Activated CD4-positive, alpha-beta T cell treated with anti-CD3 and anti-CD28 coated beads for 36 hours (primary cell): ENCODE measurements around the gene RPIA. TPM values are rescaled to one million over a fixed set of nuclear protein-coding genes. Genes with fewer than 3 reads are reported as not detected.

ENCODE experiments used
- ATAC-seq: fragments of 200-7000 bp; cut with Tn5 transposase; one replicate; pipeline ENCODE4 v1.10.0; 2021; ENCODE audit warnings: mild to moderate bottlenecking, moderate library complexity
- CTCF ChIA-PET: fragments of 350-600 bp; sonication (Branson Sonifier 250); formaldehyde crosslinking; loops from one replicate; lab custom pipeline; 2021; ENCODE audit warnings: antibody characterized with exemption; lab: Charles Lee
- POLR2A ChIA-PET: fragments of 350-600 bp; sonication (Branson Sonifier 250); formaldehyde crosslinking; loops from one replicate; lab custom pipeline; 2021; ENCODE audit warnings: antibody characterized with exemption, inconsistent platforms; lab: Charles Lee
- DNase-seq: peaks from one replicate; pipeline ENCODE4 v3.0.0-alpha.2; 2020
- H3K27ac Mint-ChIP-seq: one replicate; pipeline ENCODE4 v1.8.0; 2021; ENCODE audit warnings: mixed read lengths
- H3K27me3 Mint-ChIP-seq: one replicate; pipeline ENCODE4 v1.8.0; 2021; ENCODE audit warnings: mixed read lengths
- H3K36me3 Mint-ChIP-seq: one replicate; pipeline ENCODE4 v1.8.0; 2021; ENCODE audit warnings: low read depth, mixed read lengths
- H3K4me1 Mint-ChIP-seq: one replicate; pipeline ENCODE4 v1.8.0; 2021; ENCODE audit warnings: mixed read lengths
- H3K4me3 Mint-ChIP-seq: one replicate; pipeline ENCODE4 v1.8.0; 2021; ENCODE audit warnings: mild to moderate bottlenecking, moderate library complexity, mixed read lengths
- H3K9me3 Mint-ChIP-seq: one replicate; pipeline ENCODE4 v1.8.0; 2021; ENCODE audit warnings: low read depth, mixed read lengths
- intact Hi-C, 2 experiments: fragments of 100-400 bp; cut with DNase I in 1 of 2; cut with micrococcal nuclease in 1 of 2; formaldehyde crosslinking; loops; one replicate each; pipeline versions ENCODE4 v1.14.2 to v1.15.1; 2022 to 2024; cut with DNase I, micrococcal nuclease
- total RNA-seq, 2 experiments: library from RNA; stranded (reverse); gene quantifications; one replicate each; pipeline ENCODE4 v1.2.3, GENCODE V29; 2021

RPIA gene
- total RNA-seq, 2 experiments from 2014 or later, result 38.3 to 65.4 TPM

GRCh38 chr2:88709181-88709631 lies 17.7 kb downstream of the RPIA start:
- H3K4me3 Mint-ChIP-seq, result no peak overlapping the region
- H3K9me3 Mint-ChIP-seq, result peaks cover 5% of the 10 kb centered on the region
- no peak for ATAC-seq
- peaks cover 39% of the 10 kb centered on the region for H3K36me3 Mint-ChIP-seq
- ChIA-PET CTCF (interaction anchor here (0.6 kb wide), 1 partner anchor 166 kb away, joined by 4 read pairs; no protein-coding TSS in a partner anchor), POLR2A (interaction anchor here (0.7 kb wide), 1 partner anchor 17 kb away, joined by 4 read pairs; no protein-coding TSS in a partner anchor)
- H3K27me3 Mint-ChIP-seq, result no peaks in the 10 kb centered on the region
- DNase-seq, result no peak
- no peak overlapping the region for H3K27ac Mint-ChIP-seq
- no peaks in the 10 kb centered on the region for H3K4me1 Mint-ChIP-seq
- intact Hi-C loops, result no loop called here

- ChIA-PET CTCF (interaction anchor here (1.2 to 2.3 kb wide), 3 partner anchors 10 to 19 kb away, joined by 3 to 8 read pairs (median 6); no protein-coding TSS in a partner anchor), POLR2A (no interaction called here)
- Mint-ChIP-seq H3K9me3 (no peaks in the 10 kb centered on the region), H3K27ac (no peak overlapping the region), H3K36me3 (peaks cover 28% of the 10 kb centered on the region), H3K27me3 (no peaks in the 10 kb centered on the region), H3K4me1 (no peaks in the 10 kb centered on the region), H3K4me3 (no peak overlapping the region)
- no peak for ATAC-seq
- DNase-seq, result no peak
- intact Hi-C loops, result no loop called here
These were observed 19.8 kb downstream of the RPIA start for GRCh38 chr2:88711289-88711688.

- Mint-ChIP-seq H3K4me1 (no peaks in the 10 kb centered on the region), H3K27me3 (no peaks in the 10 kb centered on the region), H3K9me3 (peaks cover 2% of the 10 kb centered on the region), H3K27ac (no peak overlapping the region), H3K4me3 (no peak overlapping the region), H3K36me3 (peaks cover 27% of the 10 kb centered on the region)
- ATAC-seq (no peak), DNase-seq (no peak)
- CTCF ChIA-PET, result interaction anchor here (2.3 kb wide), 1 partner anchor 10 kb away, joined by 8 read pairs; no protein-coding TSS in a partner anchor
- intact Hi-C loops, result no loop called here
- POLR2A ChIA-PET, result no interaction called here
These were observed 20.4 kb downstream of the RPIA start for GRCh38 chr2:88711897-88712296.

- H3K36me3 Mint-ChIP-seq, result peaks cover 40% of the 10 kb centered on the region
- peaks cover 11% of the 10 kb centered on the region for H3K9me3 Mint-ChIP-seq
- ChIA-PET CTCF (interaction anchor here (0.6 kb wide), 1 partner anchor 45 kb away, joined by 3 read pairs; no protein-coding TSS in a partner anchor), POLR2A (no interaction called here)
- ATAC-seq, result no peak
- intact Hi-C loops, result no loop called here
- H3K4me3 Mint-ChIP-seq, result no peak overlapping the region
- no peaks in the 10 kb centered on the region for H3K4me1 Mint-ChIP-seq
- no peak for DNase-seq
- H3K27me3 Mint-ChIP-seq, result no peaks in the 10 kb centered on the region
- no peak overlapping the region for H3K27ac Mint-ChIP-seq
These were observed 21.9 kb downstream of the RPIA start for GRCh38 chr2:88713408-88713807.

GRCh38 chr2:88714667-88715066 lies 23.2 kb downstream of the RPIA start:
- ATAC-seq (no peak), DNase-seq (no peak)
- intact Hi-C loops, result no loop called here
- Mint-ChIP-seq H3K27ac (no peak overlapping the region), H3K27me3 (no peaks in the 10 kb centered on the region), H3K4me3 (no peak overlapping the region), H3K36me3 (peaks cover 44% of the 10 kb centered on the region), H3K4me1 (no peaks in the 10 kb centered on the region), H3K9me3 (peaks cover 11% of the 10 kb centered on the region)
- ChIA-PET CTCF (no interaction called here), POLR2A (no interaction called here)

- intact Hi-C loops, result no loop called here
- ATAC-seq, result no peak
- H3K36me3 Mint-ChIP-seq, result peaks cover 46% of the 10 kb centered on the region
These were observed 28.9 kb downstream of the RPIA start for GRCh38 chr2:88720399-88720798.

GRCh38 chr2:88721268-88721667 lies 29.8 kb downstream of the RPIA start:
- peaks cover 38% of the 10 kb centered on the region for H3K36me3 Mint-ChIP-seq
- H3K4me1 Mint-ChIP-seq, result peaks cover 20% of the 10 kb centered on the region
- POLR2A ChIA-PET, result no interaction called here
- no peak overlapping the region for H3K27ac Mint-ChIP-seq
- H3K27me3 Mint-ChIP-seq, result no peaks in the 10 kb centered on the region
- H3K9me3 Mint-ChIP-seq, result peaks cover 11% of the 10 kb centered on the region
- DNase-seq, result no peak
- no peak for ATAC-seq
- no peak overlapping the region for H3K4me3 Mint-ChIP-seq
- CTCF ChIA-PET, result no interaction called here
- intact Hi-C loops, result no loop called here

More at GRCh38 chr2:88720399-88720798, 28.9 kb downstream of the RPIA start:
- H3K4me3 Mint-ChIP-seq, result no peak overlapping the region
- ChIA-PET POLR2A (no interaction called here), CTCF (no interaction called here)
- no peak overlapping the region for H3K27ac Mint-ChIP-seq
- no peak for DNase-seq
- no peaks in the 10 kb centered on the region for H3K27me3 Mint-ChIP-seq
- peaks cover 15% of the 10 kb centered on the region for H3K4me1 Mint-ChIP-seq
- peaks cover 11% of the 10 kb centered on the region for H3K9me3 Mint-ChIP-seq

- DNase-seq (no peak), ATAC-seq (no peak)
- POLR2A ChIA-PET, result no interaction called here
- Mint-ChIP-seq H3K27me3 (no peaks in the 10 kb centered on the region), H3K9me3 (no peaks in the 10 kb centered on the region), H3K4me3 (no peak overlapping the region), H3K36me3 (peaks cover 17% of the 10 kb centered on the region), H3K27ac (no peak overlapping the region), H3K4me1 (peaks cover 33% of the 10 kb centered on the region)
- intact Hi-C loops, result no loop called here
- CTCF ChIA-PET, result no interaction called here
These were observed 33.3 kb downstream of the RPIA start for GRCh38 chr2:88724643-88725332.

- H3K27me3 Mint-ChIP-seq, result no peaks in the 10 kb centered on the region
- no peak overlapping the region for H3K4me3 Mint-ChIP-seq
- no peak overlapping the region for H3K27ac Mint-ChIP-seq
- no peaks in the 10 kb centered on the region for H3K9me3 Mint-ChIP-seq
- DNase-seq, result no peak
- no peak for ATAC-seq
- peaks cover 26% of the 10 kb centered on the region for H3K4me1 Mint-ChIP-seq
- ChIA-PET POLR2A (no interaction called here), CTCF (interaction anchor here (1.0 to 1.6 kb wide), 2 partner anchors 9 to 11 kb away, joined by 3 to 5 read pairs; no protein-coding TSS in a partner anchor)
- intact Hi-C loops, result no loop called here
- peaks cover 4% of the 10 kb centered on the region for H3K36me3 Mint-ChIP-seq
These were observed 37.7 kb downstream of the RPIA start for GRCh38 chr2:88729061-88729745.

GRCh38 chr2:88733155-88733902 lies 41.9 kb downstream of the RPIA start:
- H3K27me3 Mint-ChIP-seq, result no peaks in the 10 kb centered on the region
- H3K27ac Mint-ChIP-seq, result peak overlapping the region; percentile 7
- intact Hi-C loops, result no loop called here
- DNase-seq (no peak), ATAC-seq (no peak)
- no peaks in the 10 kb centered on the region for H3K9me3 Mint-ChIP-seq
- peaks cover 32% of the 10 kb centered on the region for H3K4me1 Mint-ChIP-seq
- peaks cover 16% of the 10 kb centered on the region for H3K36me3 Mint-ChIP-seq
- CTCF ChIA-PET, result no interaction called here
- no peak overlapping the region for H3K4me3 Mint-ChIP-seq
- POLR2A ChIA-PET, result no interaction called here

GRCh38 chr2:88735133-88735532 lies 43.7 kb downstream of the RPIA start:
- H3K36me3 Mint-ChIP-seq, result peaks cover 17% of the 10 kb centered on the region
- ChIA-PET POLR2A (no interaction called here), CTCF (interaction anchor here (1.0 to 1.4 kb wide), 4 partner anchors 11 to 153 kb away, joined by 3 to 5 read pairs (median 3); no protein-coding TSS in a partner anchor)
- ATAC-seq (no peak), DNase-seq (no peak)
- no peaks in the 10 kb centered on the region for H3K9me3 Mint-ChIP-seq
- H3K4me3 Mint-ChIP-seq, result no peak overlapping the region
- H3K27me3 Mint-ChIP-seq, result no peaks in the 10 kb centered on the region
- peaks cover 22% of the 10 kb centered on the region for H3K4me1 Mint-ChIP-seq
- intact Hi-C loops, result no loop called here
- H3K27ac Mint-ChIP-seq, result peak overlapping the region; percentile 55
